HG03135 (cell line): Measurements from ENCODE around the gene CDH26.

Experiments
- ATAC-seq: cut with Tn5 transposase; IDR thresholded peaks from one replicate; pipeline ENCODE4 v1.9.1; 2021; ENCODE audit warnings: mild to moderate bottlenecking, moderate library complexity; ENCODE audit not compliant: unreplicated experiment

The CDH26 gene

DNA sequence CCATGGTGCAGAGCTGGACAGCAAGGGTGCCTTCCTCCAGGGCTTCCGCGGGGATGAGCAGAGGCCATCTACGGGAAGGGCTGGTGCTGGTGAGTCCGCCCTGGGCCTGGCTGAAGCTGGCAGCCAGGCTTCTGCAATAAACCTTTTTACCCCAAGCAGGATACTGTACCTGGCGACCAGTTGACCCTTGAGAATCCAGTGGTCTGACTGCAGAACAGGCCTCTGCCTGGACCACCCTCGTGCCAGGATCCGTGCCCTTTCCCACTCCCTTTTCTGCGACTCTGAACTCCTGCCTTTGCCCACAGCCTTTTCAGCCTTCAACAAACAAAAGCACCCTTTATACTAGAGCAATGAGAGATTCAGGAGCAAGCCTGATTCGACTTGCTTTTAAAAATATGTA is 18.9 kb downstream of the CDH26 start:
- ATAC-seq: no peak

GRCh38 chr20:59983076-59983475 is 24.9 kb downstream of the CDH26 start:
- ATAC-seq: no peak

DNA sequence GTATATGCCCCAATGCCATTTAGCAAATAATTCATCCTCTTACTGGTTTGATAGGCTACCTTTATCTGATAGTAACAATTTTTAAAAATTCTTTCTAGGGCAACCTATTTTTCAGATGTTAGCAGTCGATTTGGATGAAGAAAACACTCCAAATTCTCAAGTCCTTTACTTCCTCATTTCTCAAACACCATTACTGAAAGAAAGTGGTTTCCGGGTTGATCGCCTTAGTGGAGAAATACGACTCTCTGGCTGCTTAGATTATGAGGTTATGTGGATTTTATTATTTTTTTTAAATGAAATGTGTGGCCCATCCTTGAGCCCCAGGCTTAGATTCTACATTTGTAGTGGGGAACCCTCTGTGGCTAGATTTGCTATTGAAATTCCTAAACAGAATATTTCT is 26.3 kb downstream of the CDH26 start:
- no peak for ATAC-seq

DNA sequence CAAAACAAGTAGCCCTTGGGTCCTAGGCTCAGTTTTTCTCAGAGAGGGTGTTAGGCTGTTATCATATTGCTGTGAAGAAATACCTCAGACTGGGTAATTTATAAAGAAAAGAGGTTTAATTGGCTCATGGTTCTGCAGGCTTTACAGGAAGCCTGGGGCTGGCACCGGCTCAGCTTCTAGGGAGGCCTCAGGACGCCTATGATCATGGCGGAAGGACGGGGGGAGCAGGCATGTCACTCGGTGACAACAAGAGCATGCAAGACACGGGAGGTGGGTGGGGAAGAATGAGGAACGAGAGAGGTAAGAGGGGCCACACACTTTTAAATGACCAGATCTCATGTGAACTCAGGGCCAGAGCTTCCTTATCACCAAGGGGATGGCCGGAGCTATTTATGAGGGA is 26.9 kb downstream of the CDH26 start:
- ATAC-seq: no peak

DNA sequence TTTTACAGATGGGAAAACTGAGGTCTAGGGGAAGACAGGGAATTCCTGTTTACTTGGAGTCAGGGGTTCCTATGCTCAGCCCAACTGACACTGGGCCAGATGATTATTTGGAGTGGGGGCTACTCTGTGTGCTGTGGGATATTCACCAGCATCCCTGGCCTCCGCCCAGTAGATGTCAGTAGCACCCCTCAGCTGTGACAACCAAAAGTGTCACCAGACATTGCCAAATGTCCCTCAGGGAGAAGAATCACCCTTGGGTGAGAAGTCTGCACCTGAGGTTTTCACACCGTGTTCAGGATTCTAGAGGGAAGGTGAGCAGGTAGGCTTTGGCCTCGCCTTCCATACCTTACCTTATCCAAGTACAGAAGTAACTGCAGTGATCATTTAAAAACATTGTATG is 27.6 kb downstream of the CDH26 start:
- ATAC-seq: no peak

DNA sequence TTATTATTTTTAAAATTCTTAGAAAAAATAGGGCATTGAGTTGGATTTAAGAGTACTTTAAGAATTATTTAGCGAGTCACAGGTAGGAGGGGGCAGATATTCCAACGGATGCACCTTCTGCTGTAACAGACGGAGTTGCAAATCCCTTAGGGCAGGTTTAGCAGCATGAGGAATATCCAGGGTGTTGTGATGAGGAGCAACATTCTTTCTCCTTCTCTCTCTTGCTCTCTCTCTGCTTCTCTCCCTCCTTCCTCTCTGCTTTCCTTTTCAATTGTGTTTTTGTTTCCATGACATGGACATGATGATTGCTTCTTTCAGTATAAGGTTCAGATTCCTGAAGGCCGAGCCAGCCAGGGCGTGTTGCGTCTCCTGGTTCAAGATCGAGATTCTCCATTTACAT is 28.9 kb downstream of the CDH26 start:
- no peak for ATAC-seq

GRCh38 chr20:59988141-59988540 is 29.9 kb downstream of the CDH26 start:
- no peak for ATAC-seq

GRCh38 chr20:59992526-59993084 is 34.4 kb downstream of the CDH26 start:
- no peak for ATAC-seq

GRCh38 chr20:59993736-59994430 is 35.7 kb downstream of the CDH26 start:
- no peak for ATAC-seq

GRCh38 chr20:59994697-59995122 is 36.5 kb downstream of the CDH26 start:
- ATAC-seq: no peak

- no peak for ATAC-seq
Measured at GRCh38 chr20:59996108-59996507, 37.9 kb downstream of the CDH26 start.

GRCh38 chr20:59997896-59998295 is 39.7 kb downstream of the CDH26 start:
- ATAC-seq: no peak

DNA sequence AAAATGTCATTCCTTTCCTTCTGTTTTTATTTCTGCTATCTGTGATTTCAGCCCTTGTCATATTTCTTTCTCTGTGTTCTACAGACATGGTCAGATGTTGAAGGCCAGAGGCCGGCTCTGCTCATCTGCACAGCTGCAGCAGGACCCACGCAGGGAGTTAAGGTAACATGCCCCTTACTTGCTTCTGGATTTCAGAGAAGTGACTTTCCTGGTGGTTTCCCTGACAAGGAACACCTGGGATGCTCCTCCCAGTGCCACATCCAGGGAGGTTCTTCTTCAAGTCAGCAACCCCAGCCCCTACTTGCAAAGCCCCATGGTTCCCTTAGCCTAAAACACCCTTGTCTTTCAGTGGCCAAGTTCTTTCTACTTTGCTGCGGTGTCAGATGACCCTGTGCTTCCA is 41.3 kb downstream of the CDH26 start:
- ATAC-seq: no peak

GRCh38 chr20:60000271-60001042 is 42.2 kb downstream of the CDH26 start:
- no peak for ATAC-seq

GRCh38 chr20:60001108-60001507 is 42.9 kb downstream of the CDH26 start:
- no peak for ATAC-seq

DNA sequence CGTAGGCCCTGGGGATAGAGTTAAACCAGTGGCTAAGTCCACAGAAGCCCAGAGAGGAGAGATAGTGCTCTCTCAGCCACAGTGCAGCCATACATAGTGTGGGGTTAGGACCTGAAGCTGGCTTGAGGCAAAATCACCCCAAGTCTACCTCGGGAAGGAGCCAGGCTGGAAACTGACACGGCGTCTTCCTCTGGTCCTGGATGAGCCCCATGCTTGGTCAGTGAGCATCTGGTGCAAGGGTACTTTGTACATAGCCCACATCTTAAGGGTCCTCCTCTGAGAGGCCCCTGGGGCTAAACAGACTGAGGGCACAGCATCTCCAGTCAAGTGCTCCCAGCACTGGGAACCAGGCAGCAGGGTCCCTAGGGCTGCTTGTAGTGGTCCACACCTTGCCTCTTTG is 45.6 kb downstream of the CDH26 start:
- no peak for ATAC-seq

DNA sequence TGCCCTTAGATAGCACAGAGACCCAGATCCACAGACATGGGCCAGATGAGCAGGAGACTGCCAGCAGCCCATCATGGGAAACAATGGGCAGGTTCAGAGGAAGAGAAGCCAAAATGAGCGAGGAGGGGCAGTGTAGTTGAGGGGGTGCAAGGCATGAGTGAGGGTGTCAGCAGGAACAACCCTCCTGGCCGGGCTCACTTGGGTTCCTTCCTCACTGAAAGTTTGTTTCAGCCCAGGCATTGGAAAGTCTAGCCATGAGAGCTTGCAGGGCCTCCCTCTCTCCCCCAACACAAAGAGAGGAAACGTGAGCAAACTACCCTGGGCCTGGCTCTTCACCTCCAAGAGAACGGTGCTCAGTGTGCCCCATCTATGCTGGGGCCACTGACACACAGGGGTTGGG is 48.0 kb downstream of the CDH26 start:
- ATAC-seq: no peak

GRCh38 chr20:60007464-60007863 is 49.2 kb downstream of the CDH26 start:
- no peak for ATAC-seq

DNA sequence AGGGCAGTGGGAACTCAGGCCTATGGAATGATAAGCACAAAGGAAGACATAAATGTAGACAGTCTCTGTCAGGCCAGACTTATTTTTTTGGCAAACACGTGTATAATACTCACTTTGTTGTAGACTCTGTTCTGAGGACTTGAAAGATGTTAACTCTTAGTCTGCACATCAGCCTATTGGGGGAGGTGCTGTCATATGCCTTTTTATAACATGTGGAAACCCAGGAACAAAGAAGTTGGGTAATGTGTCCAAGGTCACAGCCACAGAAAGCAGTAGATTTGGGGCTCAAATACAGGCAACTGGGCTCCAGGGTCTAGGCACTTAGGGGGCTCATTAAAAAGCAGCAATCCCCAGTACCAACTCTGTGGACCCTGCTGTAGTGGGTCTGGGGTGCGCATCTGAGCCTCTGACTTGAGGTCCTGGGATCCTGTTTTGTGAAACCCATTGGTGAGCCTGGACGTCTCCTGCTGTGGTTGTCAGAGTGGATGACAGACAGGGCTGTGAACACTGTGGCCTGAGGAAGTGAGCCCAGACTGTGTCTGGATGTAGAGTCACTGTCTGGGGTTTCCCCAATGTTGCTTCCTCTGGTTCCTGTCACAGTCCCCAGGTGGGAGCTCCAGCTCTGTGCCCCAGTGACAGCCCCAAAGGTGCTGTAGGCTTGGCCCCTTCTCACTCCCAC is 50.0 kb downstream of the CDH26 start:
- no peak for ATAC-seq

DNA sequence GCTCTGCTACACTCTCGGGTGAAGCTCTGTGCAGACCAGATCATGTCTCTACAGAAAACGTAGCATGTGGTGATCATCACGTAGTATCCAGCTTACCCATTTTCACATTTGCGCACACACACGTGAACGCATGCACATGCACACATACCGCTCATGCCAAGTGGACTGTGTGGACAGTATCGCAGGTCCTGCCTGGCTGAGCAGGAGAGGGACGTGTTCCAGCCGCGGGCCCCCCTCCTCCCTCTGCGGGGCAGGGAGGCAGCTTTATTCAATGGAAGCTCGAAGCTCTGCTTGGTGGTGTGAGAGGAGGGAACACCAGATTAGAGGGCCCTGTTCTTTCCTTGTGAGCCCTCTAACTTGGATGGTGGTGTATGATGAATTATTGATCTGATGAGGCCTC is 51.1 kb downstream of the CDH26 start:
- no peak for ATAC-seq

DNA sequence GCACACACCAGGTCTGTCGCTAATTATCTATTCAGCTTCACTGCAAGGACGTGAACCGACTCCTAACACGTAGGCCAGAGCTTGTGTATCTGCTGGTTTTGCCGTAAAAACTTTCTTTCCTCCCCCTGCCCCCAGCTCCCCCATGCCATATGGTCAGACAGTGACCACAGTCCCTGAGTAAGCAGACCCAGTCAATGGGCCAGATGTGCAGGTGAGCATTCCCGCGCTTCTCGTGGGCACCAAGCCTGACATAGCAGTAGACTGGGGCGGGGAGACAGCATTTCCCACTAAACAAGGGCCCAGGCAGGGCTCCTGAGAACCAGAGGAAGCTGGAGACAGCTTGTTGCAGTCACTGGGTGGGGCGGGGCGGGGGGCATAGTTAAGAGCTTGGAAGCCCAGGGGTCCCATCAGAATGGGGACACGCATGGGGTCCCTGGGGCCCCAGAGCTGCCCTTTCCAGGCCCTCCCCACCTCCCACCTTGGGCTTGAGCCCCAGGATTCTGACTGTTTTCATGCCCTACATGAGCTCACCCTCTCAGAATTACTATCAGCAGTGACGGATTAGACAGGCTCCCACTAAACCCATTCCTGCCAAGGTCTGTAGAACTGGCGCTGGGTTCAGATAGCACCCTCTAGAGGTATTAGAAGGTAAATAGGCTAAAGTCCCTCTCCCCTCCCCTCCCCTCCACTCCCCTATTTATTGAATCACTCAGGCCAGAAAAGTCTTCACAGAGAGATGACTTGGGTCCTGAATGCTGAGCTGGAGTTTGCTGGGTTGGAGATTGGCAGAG is 51.8 kb downstream of the CDH26 start:
- no peak for ATAC-seq
